ENCODE measurements around the gene PROKR1. TPM values are rescaled to one million over a fixed set of nuclear protein-coding genes. Genes with fewer than 3 reads are reported as not detected.
"Not testable (repeated sequence)": the region's sequence is repeated elsewhere in the genome, so short reads cannot be mapped to it uniquely, and the experiment has no call there.

The PROKR1 gene
- 1.8 and 2.1 TPM in 2 replicates for total RNA-seq (ENCODE audit: low replicate concordance)

DNA sequence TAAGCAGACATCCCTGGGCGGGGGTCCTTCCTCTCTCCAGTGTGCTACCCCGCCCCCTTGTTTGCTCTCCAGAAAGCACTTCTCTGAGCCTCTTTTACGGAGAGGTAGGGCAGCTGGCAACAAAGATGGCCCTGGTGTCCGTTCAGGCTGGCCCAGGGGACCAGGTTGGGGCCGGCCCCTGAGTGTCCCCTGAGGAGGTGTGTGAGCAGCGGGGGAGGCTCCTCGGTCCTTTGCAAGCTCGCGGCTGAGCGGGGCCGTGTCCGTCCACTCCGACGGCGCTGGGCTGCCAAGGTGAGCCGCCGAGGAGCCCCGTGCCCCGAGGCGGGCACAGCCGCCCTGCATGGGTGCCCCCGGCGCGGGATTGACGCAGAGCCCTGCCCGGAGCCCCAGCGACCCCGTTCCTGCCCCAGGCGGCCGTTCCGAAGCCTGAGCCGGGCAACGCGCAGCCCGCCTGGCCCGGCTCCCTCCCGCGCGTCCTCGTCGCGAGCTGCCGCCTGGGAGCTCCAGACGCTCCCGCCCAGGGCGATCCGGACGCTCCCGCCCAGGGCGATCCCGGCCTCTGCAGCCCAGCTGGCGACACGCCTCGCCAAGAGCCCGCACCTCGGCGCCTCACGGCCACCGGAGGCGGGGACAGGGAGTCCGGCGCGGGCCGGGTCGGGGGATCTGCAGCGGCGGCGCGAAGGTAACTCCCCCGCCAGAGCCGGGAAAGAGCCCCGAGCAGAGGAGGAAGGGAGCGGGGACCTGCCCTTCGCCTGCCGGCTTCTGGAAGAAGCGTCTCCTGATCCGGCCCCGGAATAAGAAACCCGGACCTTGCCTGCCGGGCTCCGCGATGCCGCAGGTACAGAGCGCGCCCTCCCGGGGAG, at the start of gene PROKR1:
PROKR1 (plus strand) TSS at position 569 of the 863 bp plus-strand sequence. CDS start 2,243 bp downstream, outside the sequence.
- peak; percentile 89 for DNase-seq (ENCODE audit: low spot score)
- Histone ChIP-seq H3K4me3 (peak within 1 kb of the TSS; percentile 61), H2AFZ (replicated peaks) (peak within 1 kb of the TSS; percentile 93), H3K36me3 (no peaks in the 10 kb centered on the region), H3K27me3 (peaks cover 43% of the 10 kb centered on the region), H3K27ac (no peak within 1 kb of the TSS), H3F3A (ENCODE audit: low read depth) (no peaks in the 10 kb centered on the region), H3K9me3 (ENCODE audit: low read depth) (no peaks in the 10 kb centered on the region), H4K20me1 (ENCODE audit: low read depth) (no peaks in the 10 kb centered on the region), H3K9ac (no peak within 1 kb of the TSS), H3K4me2 (peak within 1 kb of the TSS; percentile 96), H3K4me1 (peaks cover 4% of the 10 kb centered on the region), H3K79me2 (ENCODE audit: low read depth) (no peaks in the 10 kb centered on the region)
- Mint-ChIP-seq H3K4me1 (peaks cover 7% of the 10 kb centered on the region), H3K9me3 (peaks cover 8% of the 10 kb centered on the region), H3K4me3 (peak within 1 kb of the TSS; percentile 81), H3K27me3 (ENCODE audit: insufficient read depth, low read depth) (peaks cover 38% of the 10 kb centered on the region), H3K36me3 (no peaks in the 10 kb centered on the region), H3K27ac (no peak within 1 kb of the TSS)
- peak; percentile 20 for TF ChIP-seq EZH2phosphoT487 (IDR thresholded peaks at IDR 0.05)
- TF ChIP-seq, protein P1, sequence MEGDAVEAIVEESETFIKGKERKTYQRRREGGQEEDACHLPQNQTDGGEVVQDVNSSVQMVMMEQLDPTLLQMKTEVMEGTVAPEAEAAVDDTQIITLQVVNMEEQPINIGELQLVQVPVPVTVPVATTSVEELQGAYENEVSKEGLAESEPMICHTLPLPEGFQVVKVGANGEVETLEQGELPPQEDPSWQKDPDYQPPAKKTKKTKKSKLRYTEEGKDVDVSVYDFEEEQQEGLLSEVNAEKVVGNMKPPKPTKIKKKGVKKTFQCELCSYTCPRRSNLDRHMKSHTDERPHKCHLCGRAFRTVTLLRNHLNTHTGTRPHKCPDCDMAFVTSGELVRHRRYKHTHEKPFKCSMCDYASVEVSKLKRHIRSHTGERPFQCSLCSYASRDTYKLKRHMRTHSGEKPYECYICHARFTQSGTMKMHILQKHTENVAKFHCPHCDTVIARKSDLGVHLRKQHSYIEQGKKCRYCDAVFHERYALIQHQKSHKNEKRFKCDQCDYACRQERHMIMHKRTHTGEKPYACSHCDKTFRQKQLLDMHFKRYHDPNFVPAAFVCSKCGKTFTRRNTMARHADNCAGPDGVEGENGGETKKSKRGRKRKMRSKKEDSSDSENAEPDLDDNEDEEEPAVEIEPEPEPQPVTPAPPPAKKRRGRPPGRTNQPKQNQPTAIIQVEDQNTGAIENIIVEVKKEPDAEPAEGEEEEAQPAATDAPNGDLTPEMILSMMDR (IDR thresholded peaks at IDR 0.05): no peak
- peak; percentile 80 for TF ChIP-seq EZH2 (IDR thresholded peaks at IDR 0.05)

DNA sequence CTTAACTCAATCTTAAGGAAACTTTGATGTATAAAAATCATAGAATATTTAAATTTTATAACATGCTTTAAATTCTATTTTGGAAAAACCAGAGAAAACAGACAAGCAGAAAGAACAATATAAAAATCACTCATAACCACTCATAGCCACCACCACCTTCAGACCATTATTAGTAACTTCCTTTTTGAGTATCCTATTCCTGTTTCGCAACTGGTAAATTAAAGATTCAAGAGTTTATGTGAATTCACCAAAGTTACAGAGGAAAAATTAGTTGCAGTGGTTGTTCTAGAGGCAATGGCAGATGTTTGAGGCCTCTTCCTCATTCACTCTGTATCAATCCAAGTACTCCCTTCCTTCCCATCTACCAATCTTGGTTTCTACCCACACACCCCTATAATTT, 49.3 kb upstream of the PROKR1 start:
- Histone ChIP-seq H2AFZ (replicated peaks) (no peak overlapping the region), H4K20me1 (ENCODE audit: low read depth) (no peaks in the 10 kb centered on the region), H3K4me2 (no peak overlapping the region), H3K4me3 (no peak overlapping the region), H3K79me2 (ENCODE audit: low read depth) (no peaks in the 10 kb centered on the region), H3K27me3 (no peaks in the 10 kb centered on the region), H3K4me1 (no peaks in the 10 kb centered on the region), H3K27ac (no peak overlapping the region), H3K36me3 (no peaks in the 10 kb centered on the region), H3K9ac (no peak overlapping the region), H3K9me3 (ENCODE audit: low read depth) (no peaks in the 10 kb centered on the region), H3F3A (ENCODE audit: low read depth) (no peaks in the 10 kb centered on the region)
- DNase-seq (ENCODE audit: low spot score): no peak
- H3K9me3 Mint-ChIP-seq: peaks cover under 1% of the 10 kb centered on the region
- no peak overlapping the region for H3K27ac Mint-ChIP-seq
- H3K27me3 Mint-ChIP-seq (ENCODE audit: insufficient read depth, low read depth): no peaks in the 10 kb centered on the region
- TF ChIP-seq, protein P1 (IDR thresholded peaks at IDR 0.05): no peak
- TF ChIP-seq EZH2 (IDR thresholded peaks at IDR 0.05): no peak
- TF ChIP-seq EZH2phosphoT487 (IDR thresholded peaks at IDR 0.05): no peak
- no peaks in the 10 kb centered on the region for H3K4me1 Mint-ChIP-seq
- peaks cover 2% of the 10 kb centered on the region for H3K36me3 Mint-ChIP-seq
- no peak overlapping the region for H3K4me3 Mint-ChIP-seq

DNA sequence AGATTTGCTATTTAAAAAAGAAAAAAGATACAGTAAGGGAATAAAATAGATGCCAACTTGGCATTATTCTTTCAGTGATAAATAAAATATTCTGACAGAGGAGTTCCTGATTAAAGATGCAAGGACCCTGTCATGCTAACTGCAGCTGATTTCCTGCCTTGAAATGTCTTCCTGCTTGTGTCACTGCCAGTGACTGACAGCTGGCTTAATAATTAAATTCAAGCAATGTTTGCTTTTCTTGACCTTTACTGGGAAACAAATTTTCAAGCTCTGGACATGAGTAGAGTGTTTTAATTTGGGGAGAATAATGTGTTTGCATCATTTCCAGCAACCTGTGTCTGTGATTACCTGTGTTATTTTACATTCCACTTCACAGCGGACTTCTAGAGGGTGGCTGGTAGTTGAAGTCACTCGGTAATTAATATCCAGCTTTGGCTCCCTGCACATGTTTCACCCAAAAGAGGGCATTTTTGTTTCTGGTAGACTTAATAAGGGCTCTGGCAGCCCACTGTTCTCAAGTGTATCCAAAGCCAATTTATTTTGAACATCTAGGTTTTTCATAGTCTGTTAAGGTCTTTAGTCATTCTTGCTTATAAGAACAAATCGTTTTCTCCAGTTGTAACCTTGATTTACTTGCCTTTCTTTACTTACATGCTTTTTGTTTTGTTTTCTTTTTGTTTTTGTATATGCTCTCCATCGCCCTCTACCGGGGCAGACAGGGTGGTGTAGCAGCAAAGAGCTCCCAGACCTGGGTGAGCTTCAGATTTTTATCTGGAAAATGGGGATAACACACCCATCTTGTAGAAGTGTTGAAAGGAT, 48.5 kb upstream of the PROKR1 start:
- Mint-ChIP-seq H3K4me1 (no peaks in the 10 kb centered on the region), H3K9me3 (peaks cover 7% of the 10 kb centered on the region), H3K36me3 (no peaks in the 10 kb centered on the region), H3K27ac (no peak overlapping the region), H3K4me3 (no peak overlapping the region), H3K27me3 (ENCODE audit: insufficient read depth, low read depth) (no peaks in the 10 kb centered on the region)
- Histone ChIP-seq H3K79me2 (ENCODE audit: low read depth) (no peaks in the 10 kb centered on the region), H3K9ac (no peak overlapping the region), H3K27me3 (no peaks in the 10 kb centered on the region), H2AFZ (replicated peaks) (no peak overlapping the region), H3K27ac (no peak overlapping the region), H3K9me3 (ENCODE audit: low read depth) (peaks cover 3% of the 10 kb centered on the region), H4K20me1 (ENCODE audit: low read depth) (no peaks in the 10 kb centered on the region), H3K4me2 (no peak overlapping the region), H3K4me3 (no peak overlapping the region), H3K4me1 (no peaks in the 10 kb centered on the region), H3K36me3 (no peaks in the 10 kb centered on the region), H3F3A (ENCODE audit: low read depth) (no peaks in the 10 kb centered on the region)
- TF ChIP-seq, protein P1 (IDR thresholded peaks at IDR 0.05): peak; percentile 82
- TF ChIP-seq EZH2 (IDR thresholded peaks at IDR 0.05): no peak
- peak; percentile 48 for DNase-seq (ENCODE audit: low spot score)

DNA sequence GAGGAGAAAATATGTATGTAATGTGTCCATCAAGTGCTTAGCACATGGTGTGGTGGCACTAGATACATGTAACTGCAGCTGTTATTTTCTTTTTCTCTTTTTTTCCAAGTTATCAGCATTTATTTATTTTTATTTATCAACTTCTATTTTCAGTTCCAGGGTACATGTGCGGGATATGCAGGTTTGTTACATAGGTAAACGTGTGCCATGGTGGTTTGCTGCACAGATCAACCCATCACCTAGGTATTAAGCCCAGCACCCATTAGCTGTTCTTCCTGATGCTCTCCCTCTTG, 47.9 kb upstream of the PROKR1 start:
- not testable (repeated sequence) for H3K27me3 Mint-ChIP-seq (ENCODE audit: insufficient read depth, low read depth); H3K4me2 ChIP-seq; H3K4me3 ChIP-seq; H3K9me3 ChIP-seq (ENCODE audit: low read depth); H3K4me1 Mint-ChIP-seq; H3K27me3 ChIP-seq; H3K9ac ChIP-seq; DNase-seq (ENCODE audit: low spot score); H3K4me3 Mint-ChIP-seq; H2AFZ ChIP-seq (replicated peaks); H3K36me3 Mint-ChIP-seq; H3K27ac ChIP-seq; H3K36me3 ChIP-seq; H3K4me1 ChIP-seq; H4K20me1 ChIP-seq (ENCODE audit: low read depth); H3F3A ChIP-seq (ENCODE audit: low read depth); H3K79me2 ChIP-seq (ENCODE audit: low read depth); H3K27ac Mint-ChIP-seq
- peaks cover 12% of the 10 kb centered on the region for H3K9me3 Mint-ChIP-seq

- not testable (repeated sequence) for H3K27me3 Mint-ChIP-seq (ENCODE audit: insufficient read depth, low read depth); H3K4me1 Mint-ChIP-seq; H3K4me1 ChIP-seq
Measured at GRCh38 chr2:68600495-68600894, 42.9 kb upstream of the PROKR1 start.

More at GRCh38 chr2:68600495-68600894, 42.9 kb upstream of the PROKR1 start:
- H4K20me1 ChIP-seq (ENCODE audit: low read depth); H3K27me3 ChIP-seq; H3K27ac ChIP-seq; DNase-seq (ENCODE audit: low spot score); H3K9ac ChIP-seq; H3K4me2 ChIP-seq; H3K27ac Mint-ChIP-seq; H3K36me3 ChIP-seq; H2AFZ ChIP-seq (replicated peaks); H3F3A ChIP-seq (ENCODE audit: low read depth); H3K4me3 Mint-ChIP-seq; H3K4me3 ChIP-seq; H3K79me2 ChIP-seq (ENCODE audit: low read depth); H3K36me3 Mint-ChIP-seq: not testable (repeated sequence)
- H3K9me3 ChIP-seq (ENCODE audit: low read depth): peaks cover 14% of the 10 kb centered on the region
- peaks cover 40% of the 10 kb centered on the region for H3K9me3 Mint-ChIP-seq
